BJ (cell line): ENCODE results near the gene PXDN. TPM values are rescaled to one million over a fixed set of nuclear protein-coding genes. Genes with fewer than 3 reads are reported as not detected.

Experiments
- CTCF ChIA-PET: fragments of 350-600 bp; formaldehyde crosslinking; extraction: SDS; loops from one replicate; lab custom pipeline; 2021; ENCODE audit warnings: antibody characterized with exemption, inconsistent platforms; lab: Yijun Ruan, JAX
- POLR2A ChIA-PET: fragments of 300-600 bp; sonication (Branson Sonifier 250); formaldehyde crosslinking; extraction: SDS; loops from one replicate; lab custom pipeline; 2021; ENCODE audit warnings: antibody characterized with exemption; lab: Charles Lee
- DNase-seq: peaks from one replicate; pipeline ENCODE4 v3.0.0-alpha.2; 2011; ENCODE audit warnings: low read depth
- H3K27me3 ChIP-seq: 2 replicates; pipeline ENCODE4 v1.6.0; 2011; ENCODE audit warnings: low read length; ENCODE audit not compliant: control insufficient read depth, insufficient read depth
- H3K36me3 ChIP-seq: 2 replicates; pipeline ENCODE4 v1.5.1; 2011; ENCODE audit warnings: low read length; ENCODE audit not compliant: control insufficient read depth, insufficient read depth
- H3K4me3 ChIP-seq: 2 replicates; pipeline ENCODE4 v1.5.1; 2011; ENCODE audit warnings: low read depth, mild to moderate bottlenecking, control low read depth, low read length
- CTCF ChIP-seq: IDR thresholded peaks from 2 replicates; pipeline ENCODE4 v1.5.1; 2011; ENCODE audit warnings: low read depth, mild to moderate bottlenecking, control low read depth, inconsistent platforms, low read length, moderate library complexity; ENCODE audit not compliant: insufficient read depth
- polyA plus RNA-seq: library from polyadenylated mRNA; depleted of rRNA; stranded (reverse); fragments of >200 nt; gene quantifications from 2 replicates; pipeline ENCODE4 v1.2.3, GENCODE V29; 2011

Gene PXDN
- polyA plus RNA-seq, 1 experiment, result 212 TPM

DNA sequence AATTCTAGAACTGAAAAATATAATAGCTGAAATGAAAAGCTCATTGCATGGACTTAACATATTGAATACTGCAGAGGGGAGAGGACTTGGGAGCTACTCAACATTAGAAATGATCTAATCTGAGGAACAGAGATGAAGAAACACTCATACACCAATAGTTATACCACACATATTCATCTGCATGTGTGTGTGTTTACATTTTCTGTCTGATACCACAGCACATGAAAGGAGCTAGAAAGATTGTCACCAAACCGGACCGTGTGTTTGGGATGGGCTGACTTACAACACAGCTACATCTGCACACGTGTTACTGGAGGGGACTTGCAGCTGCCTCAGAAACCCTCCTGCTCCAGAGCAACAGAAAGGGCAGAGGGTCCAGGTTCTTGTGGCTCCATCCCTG is 47.8 kb downstream of the PXDN start:
- Histone ChIP-seq H3K27me3 (no peaks in the 10 kb centered on the region), H3K4me3 (no peak overlapping the region), H3K36me3 (peaks cover 12% of the 10 kb centered on the region)
- no peak for DNase-seq
- TF ChIP-seq CTCF, result no peak
- ChIA-PET CTCF (interaction anchor here (1.1 to 1.5 kb wide), 4 partner anchors 9 to 54 kb away, joined by 4 to 8 read pairs (median 4); no protein-coding TSS in a partner anchor), POLR2A (interaction anchor here (0.7 kb wide), 1 partner anchor 13 kb away, joined by 3 read pairs; no protein-coding TSS in a partner anchor)

DNA sequence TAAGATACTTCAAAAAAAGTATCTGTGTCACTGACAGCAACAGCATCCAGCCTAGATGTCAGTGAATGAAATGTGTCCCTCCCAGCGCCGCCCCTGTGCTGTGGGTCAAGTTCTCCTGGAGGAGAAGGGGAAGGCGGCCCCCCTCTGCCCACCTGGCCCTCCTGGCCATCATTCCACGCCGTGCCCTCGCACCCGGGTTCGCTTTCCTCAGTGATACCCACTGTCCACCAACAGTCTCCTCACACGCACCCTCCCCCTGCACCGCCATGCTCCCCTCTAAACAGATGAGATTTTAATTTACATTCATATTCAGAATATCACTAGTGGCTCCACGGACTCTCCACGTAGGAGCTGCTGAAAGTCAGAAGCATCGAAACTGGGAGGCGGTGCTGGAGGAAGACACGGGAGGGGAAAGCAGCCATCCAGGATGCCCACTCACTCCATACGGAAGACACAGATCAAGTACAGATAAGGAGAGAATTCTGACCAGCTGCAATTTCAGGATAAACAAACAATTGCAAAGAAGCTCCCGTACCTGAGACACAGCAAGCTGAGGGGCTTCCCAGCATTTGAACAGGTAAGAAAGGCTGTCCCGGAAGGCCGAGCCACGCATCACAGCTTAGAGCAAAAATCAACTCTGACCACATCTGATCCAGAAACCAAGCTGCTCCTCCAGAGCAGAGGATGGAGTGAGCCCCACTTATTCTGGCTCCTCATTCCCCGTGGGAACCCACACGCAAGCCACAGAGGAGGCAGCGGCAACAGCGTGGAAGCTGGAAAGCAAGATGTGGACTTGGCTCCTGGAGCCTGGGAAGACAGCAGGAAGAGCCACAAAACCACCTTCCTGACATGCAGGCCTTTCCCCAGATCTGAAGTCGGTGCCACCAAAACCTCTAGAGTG is 49.7 kb downstream of the PXDN start:
- peaks cover 15% of the 10 kb centered on the region for H3K36me3 ChIP-seq
- CTCF ChIA-PET, result no interaction called here
- no peak for DNase-seq

DNA sequence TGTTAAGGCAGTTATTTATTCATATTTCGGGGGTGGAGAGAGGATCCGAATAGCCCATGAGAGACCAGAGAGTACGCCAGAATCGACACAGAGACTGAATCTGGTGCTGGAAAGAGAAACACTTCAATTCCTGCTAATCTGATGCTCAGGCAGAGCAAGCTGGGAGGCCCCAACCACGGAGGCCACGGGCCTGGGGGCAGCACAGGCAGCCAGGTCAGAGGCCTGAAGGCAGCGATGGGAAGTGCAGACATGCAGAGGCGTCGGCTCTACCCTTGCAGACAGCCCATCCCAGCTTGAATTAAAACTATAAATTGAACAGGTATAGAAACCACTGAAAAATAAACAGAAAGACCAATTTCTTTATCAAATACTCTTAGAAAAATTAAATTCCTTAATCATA is 50.6 kb downstream of the PXDN start:
- POLR2A ChIA-PET, result no interaction called here
- TF ChIP-seq CTCF, result no peak
- H3K4me3 ChIP-seq, result no peak overlapping the region
- CTCF ChIA-PET, result no interaction called here
- peaks cover 15% of the 10 kb centered on the region for H3K36me3 ChIP-seq
- no peaks in the 10 kb centered on the region for H3K27me3 ChIP-seq
- no peak for DNase-seq

More for the DNA sequence above, 49.7 kb downstream of the PXDN start:
- POLR2A ChIA-PET, result no interaction called here
- no peak for TF ChIP-seq CTCF
- H3K4me3 ChIP-seq, result no peak overlapping the region
- no peaks in the 10 kb centered on the region for H3K27me3 ChIP-seq

DNA sequence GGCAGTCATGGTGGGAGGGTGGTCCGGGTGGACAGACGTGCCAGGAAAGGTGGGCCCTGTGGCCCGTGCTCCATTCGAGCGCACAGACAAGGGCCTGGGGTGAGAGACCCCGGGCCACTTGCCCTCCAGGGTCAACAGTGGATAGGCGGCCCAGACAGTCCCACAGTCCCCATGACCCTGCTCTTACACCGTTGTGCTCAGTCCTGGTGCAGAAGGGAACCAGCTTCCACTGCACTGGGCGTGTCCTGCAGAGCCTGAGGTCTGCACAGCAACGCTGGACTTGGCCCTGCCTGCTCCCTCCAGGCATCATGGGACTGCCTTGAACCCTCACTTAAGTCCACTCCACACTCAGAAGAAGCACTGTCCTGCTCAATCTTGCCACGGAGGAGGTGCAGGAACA is 52.0 kb downstream of the PXDN start:
- H3K36me3 ChIP-seq, result peaks cover 25% of the 10 kb centered on the region
- no peak for DNase-seq
- TF ChIP-seq CTCF, result no peak
- ChIA-PET CTCF (interaction anchor here (1.7 kb wide), 1 partner anchor 9 kb away, joined by 4 read pairs; no protein-coding TSS in a partner anchor), POLR2A (no interaction called here)
- no peaks in the 10 kb centered on the region for H3K27me3 ChIP-seq
- H3K4me3 ChIP-seq, result no peak overlapping the region

DNA sequence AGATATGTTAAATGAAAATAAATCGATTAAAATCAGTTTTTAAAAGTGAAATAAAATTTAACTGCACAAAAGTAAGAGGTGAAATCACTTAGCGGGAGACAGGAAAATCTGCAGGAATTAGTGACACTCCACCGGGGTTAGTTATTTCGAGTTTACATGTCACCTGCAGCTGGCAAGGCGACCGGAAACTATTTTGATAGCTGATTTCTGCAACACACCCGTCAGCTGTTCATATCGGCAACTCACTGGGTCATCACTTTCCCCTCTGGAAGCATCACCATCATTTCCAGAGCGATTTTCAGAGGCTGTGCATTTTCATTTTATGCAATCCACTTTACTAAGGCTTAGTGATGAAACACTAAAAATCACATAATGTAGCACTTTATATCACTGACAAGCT is 52.9 kb downstream of the PXDN start:
- ChIA-PET CTCF (interaction anchor here (1.0 to 1.7 kb wide), 3 partner anchors 9 to 59 kb away, joined by 3 to 5 read pairs (median 4); no protein-coding TSS in a partner anchor), POLR2A (no interaction called here)
- H3K36me3 ChIP-seq, result peaks cover 27% of the 10 kb centered on the region

More for the DNA sequence above, 52.9 kb downstream of the PXDN start:
- TF ChIP-seq CTCF, result no peak
- no peak for DNase-seq
- H3K27me3 ChIP-seq, result no peaks in the 10 kb centered on the region
- no peak overlapping the region for H3K4me3 ChIP-seq
